AG20443 (cell line): ENCODE results near the gene SPTBN1.

ENCODE experiments used
- DNase-seq: peaks from one replicate; pipeline ENCODE4 v3.0.0; 2012; ENCODE audit warnings: low spot score, mixed read lengths

SPTBN1 gene

GRCh38 chr2:54704688-54705605 lies 248.8 kb downstream of the SPTBN1 start:
- peak; percentile 49 for DNase-seq

DNA sequence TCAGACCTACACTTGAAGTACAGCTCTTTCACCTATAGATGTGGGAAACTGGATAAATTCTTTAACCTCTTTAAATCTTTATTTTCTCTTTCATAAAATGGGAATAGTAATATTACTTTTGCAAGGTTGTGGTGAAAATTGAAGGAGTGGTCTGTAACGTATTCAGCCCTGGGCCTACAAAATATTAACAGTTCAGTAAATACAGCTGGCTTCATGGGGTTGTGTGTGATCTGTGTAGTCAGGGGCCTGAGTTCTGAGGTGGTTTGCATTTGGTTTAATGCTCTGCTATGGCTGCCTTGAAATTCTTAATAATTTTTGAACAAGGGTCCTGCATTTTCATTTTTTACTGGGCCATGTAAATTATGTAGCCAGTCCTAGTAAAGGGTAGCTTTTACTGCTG lies 250.5 kb downstream of the SPTBN1 start:
- DNase-seq = no peak

GRCh38 chr2:54708584-54709335 lies 252.6 kb downstream of the SPTBN1 start:
- peak; percentile 34 for DNase-seq

- DNase-seq = no peak
Measured at GRCh38 chr2:54709336-54709809, 253.2 kb downstream of the SPTBN1 start.

GRCh38 chr2:54710216-54710615 lies 254.1 kb downstream of the SPTBN1 start:
- DNase-seq = no peak

DNA sequence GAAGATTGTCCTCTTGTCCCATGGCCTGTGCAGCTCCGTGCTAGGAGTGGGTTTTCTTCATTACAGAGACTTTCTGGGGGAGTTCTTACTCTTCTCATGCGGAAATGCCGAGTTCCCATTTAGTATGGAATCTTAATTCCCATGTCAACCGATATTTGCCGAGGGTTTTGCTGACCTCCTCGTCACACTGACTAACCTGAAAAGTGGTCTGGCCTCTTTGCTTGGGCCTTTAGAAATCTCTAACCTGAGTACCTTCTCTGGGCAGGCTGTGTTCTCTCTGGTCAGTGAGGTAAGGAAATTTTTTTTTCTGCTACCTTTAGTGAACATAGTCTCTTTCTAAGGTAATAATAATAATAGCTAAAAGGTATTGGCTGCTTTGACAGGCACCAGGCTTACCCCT lies 256.4 kb downstream of the SPTBN1 start:
- no peak for DNase-seq

- DNase-seq = no peak
Measured at GRCh38 chr2:54714996-54715395, 258.9 kb downstream of the SPTBN1 start.

DNA sequence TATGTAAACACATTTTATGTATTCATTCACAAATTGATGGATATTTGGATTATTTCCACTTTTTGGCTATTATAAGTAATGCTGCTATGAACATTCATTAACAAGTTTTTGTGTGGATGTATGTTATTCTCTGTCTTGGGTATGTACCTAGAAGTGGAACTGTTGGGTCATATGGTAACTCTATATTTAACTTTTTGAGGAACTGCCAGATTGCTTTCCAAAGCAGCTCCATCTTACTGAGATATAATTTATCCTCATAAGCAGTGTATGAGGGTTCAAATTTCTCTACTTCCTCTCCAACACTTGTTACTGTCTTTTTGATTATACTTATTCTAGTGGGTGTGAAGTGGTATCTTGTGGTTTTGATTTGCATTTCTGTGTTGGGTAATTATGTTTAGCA lies 260.2 kb downstream of the SPTBN1 start:
- no peak for DNase-seq

DNA sequence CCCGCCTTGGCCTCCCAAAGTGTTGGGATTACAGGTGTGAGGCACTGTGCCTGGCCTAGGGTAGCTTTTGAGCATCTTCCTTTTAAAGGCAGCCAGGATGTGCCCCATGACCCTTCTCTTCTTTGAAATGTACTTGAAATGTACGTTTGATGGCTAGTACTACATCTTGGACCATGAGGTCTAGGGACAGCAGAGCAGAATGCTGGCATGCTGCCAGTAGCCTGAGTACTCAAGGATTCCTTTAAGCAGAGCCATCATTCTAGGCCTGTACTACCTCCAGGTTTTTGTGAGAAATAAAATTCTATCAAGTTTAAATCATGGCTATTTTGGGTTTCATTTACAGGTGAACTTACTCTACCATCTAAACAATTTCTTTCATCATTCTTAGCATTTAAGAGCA lies 264.4 kb downstream of the SPTBN1 start:
- DNase-seq = no peak
